HG02943 (cell line): Measurements from ENCODE around the gene UPB1.

Experiments used
- ATAC-seq: cut with Tn5 transposase; IDR thresholded peaks from one replicate; pipeline ENCODE4 v1.9.1; 2021; ENCODE audit warnings: mild to moderate bottlenecking, low read depth, moderate library complexity; ENCODE audit not compliant: unreplicated experiment

Gene UPB1

GRCh38 chr22:24494528-24495364 is at the start of gene UPB1:
Gene UPB1 (plus strand): TSS chr22:24495332. CDS start chr22:24495404, 72 bp downstream.
- ATAC-seq = no peak

- ATAC-seq = no peak
Observed at GRCh38 chr22:24445481-24446259, 49.5 kb upstream of the UPB1 start.

DNA sequence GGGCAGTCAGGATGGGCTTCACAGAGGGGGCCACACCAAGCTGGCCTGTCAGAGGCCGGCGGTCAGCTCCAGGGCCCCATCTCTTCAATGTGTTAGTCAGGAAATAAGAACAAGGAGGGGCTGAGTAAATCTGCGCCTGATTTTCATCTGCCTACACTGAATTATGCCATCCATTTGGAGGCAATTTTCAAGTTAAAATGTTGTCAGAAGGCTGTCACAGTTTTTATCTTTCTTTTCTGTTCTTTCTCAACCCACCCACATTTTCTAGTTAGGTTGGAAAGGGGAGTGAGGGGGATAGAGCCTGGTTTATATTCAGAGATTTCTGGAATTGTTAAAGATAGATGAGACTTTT is 48.9 kb upstream of the UPB1 start:
- ATAC-seq = no peak

DNA sequence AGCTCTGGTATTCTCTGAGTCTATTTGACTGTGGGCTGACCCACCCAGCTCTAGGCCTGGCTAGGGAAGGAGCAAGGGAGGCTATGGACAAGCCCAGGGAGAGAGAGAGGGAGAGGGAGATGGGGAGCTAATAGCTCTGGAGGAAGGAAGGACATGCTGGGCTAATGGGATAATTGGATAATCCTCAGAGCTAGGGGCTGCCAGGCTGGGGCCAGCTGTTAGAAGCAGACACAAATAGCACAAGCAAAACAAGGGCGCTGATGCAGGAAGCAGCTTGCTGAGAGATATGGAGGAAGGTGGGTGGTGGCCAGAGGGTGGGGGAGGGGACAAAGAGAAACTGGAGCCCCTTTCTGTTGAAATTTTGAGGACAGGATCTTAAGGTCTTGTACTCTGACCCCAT is 44.5 kb upstream of the UPB1 start:
- no peak for ATAC-seq

DNA sequence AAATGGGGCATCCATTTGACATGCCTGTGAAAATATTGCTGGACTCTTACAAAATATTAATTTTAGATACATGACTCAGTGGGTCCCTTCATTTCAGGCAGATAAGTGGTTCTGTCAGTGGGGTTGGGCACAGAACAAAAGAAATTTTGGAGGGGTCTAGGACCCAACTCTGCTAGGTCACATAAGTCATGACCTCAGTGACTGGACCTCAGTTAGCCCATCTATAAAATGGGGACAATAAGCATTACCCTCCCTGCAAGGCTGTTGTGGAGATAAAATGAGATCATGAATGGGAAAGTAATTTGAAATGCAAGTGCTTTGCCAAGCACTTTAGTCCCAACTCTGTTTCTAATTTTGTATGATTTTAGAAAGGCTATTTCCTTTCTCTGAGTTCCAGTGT is 44.0 kb upstream of the UPB1 start:
- ATAC-seq = no peak

GRCh38 chr22:24453853-24454252 is 41.3 kb upstream of the UPB1 start:
- ATAC-seq = no peak

DNA sequence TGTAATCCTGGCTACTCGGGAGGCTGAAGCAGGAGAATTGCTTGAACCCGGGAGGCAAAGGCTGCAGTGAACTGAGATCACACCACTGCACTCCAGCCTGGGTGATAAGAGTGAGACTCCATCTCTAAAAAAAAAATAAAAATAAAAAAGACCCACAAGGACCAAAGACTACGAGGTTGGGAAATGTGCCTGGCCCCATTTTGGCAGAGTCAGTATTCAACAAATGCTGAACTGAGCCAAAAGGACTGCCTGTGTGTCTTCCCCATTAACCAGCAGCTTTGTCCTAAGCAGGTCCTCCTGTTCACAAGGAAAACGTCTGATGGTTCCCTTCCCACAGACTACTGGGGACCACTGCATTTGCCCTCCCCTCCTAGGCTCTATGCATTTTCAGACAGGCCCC is 40.1 kb upstream of the UPB1 start:
- ATAC-seq = no peak

DNA sequence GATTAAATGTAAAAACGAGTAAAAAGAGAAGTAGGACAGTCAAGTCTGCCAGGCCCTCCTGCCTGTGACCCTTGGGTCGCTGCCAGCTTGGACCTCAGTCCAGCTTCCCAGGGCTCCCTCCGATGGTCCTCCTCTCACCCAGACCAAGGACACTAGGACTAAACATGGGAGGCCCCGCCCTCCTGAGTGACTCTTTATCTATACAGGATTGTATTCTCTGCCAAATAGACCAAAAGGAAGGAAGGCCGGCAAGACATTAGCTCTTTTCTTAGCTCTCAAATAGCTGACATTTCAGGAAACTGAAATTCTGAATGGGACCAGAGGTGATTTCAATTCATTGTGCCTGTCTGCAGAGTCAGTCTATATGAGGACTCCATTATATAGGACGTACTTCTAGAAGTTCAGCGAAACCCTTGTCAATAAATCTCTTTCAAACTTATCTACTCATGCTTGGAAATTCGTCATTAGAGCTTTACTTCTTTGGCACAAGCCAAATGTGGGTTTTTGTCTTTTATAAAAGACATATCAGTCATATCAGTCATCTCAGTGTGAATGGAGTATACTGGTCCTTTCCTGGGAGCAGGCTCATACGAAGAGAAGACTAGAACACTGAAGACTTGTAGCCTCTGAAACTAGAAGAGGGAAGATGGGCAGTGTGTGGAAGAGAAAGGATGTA is 39.2 kb upstream of the UPB1 start:
- ATAC-seq = no peak

DNA sequence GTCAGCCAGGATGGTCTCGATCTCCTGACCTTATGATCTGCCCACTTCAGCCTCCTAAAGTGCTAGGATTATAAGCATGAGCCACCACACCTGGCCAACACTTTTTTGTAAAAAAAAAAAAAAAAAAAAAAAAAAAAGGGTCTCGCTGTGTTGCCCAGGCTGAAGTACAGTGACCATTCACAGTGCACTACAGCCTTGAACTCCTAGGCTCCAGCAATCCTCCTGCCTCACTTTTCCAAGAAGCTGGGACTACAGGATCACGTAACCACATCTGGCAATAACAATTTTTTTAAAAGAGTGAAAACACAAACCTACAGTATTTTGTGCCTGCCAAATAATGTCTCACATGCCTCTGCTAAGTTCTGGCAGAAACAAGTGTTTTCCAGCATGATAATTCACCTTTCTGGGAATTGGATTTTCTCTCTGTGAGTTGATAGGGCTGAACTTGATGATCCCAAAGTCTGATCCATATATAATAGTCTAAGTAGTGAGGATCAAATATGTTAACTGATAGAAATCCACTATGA is 37.2 kb upstream of the UPB1 start:
- ATAC-seq = no peak

- ATAC-seq = no peak
Observed at GRCh38 chr22:24459911-24460310, 35.2 kb upstream of the UPB1 start.

DNA sequence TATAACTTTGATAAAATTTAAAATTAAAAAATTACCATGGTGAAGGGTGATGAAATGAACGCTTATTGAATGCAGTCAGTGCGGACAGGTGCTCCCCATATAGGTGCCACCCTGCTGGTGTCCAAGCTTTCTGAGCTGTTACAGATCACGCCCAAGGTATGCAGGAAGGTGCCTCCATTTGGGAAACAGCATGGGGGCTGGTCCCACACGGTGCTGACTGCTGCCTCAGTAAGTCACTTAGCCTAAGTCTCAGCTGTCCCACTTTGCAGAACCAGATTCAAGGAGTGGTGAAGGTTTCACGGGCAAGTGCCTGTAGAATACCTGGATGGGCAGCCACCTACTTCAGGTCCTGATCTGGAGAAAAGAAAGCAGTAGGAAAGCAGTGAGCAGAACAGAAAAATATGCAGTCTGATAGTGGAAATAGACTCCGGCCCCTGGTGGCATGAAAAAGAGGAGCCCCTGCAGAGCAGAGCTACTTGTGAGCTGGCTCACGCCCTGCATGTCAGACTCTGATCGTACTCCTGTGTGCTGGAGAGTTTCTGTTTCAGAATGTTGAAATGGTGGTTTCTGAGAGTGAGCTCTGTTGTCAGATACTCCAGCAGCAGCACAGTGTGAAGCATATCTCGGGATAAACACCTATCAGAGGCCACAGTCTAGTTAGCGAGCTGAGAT is 34.6 kb upstream of the UPB1 start:
- ATAC-seq = no peak

GRCh38 chr22:24463071-24463760 is 31.9 kb upstream of the UPB1 start:
- no peak for ATAC-seq

DNA sequence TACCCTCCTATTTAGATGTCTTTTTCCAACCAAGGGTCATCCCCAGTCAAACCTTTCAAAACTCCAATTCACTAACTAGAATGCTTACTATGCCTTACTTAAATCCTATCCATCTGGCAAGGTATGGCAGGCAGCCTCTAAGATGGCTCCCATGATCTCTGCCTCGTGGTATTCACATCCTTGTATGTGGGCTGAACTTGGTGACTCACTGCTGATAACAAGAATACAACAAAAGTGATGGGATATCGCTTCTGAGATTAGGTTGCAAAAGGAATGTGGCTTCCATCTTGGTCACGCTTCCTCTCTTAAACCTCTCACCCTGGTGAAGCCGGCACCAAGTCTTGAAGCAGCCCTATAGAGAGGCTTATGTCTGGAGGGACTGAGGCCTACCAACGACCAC is 29.6 kb upstream of the UPB1 start:
- no peak for ATAC-seq

DNA sequence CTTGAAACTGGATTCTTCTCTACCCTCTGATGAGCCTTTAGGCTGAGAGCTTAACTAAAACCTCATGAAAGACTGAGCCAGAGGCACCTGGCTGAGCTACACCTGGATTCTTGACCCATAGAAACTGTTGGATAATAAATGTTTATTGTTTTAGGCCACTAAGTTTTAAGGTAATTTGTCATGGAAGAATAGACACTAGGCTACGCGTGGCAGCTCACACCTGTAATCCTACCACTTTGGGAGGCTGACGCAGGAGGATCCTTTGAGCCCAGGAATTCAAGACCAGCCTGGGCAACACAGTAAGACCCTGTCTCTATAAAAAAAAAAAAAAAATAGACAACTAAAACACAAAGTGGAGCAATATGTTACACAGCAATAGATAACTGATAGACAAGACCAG is 29.2 kb upstream of the UPB1 start:
- no peak for ATAC-seq

DNA sequence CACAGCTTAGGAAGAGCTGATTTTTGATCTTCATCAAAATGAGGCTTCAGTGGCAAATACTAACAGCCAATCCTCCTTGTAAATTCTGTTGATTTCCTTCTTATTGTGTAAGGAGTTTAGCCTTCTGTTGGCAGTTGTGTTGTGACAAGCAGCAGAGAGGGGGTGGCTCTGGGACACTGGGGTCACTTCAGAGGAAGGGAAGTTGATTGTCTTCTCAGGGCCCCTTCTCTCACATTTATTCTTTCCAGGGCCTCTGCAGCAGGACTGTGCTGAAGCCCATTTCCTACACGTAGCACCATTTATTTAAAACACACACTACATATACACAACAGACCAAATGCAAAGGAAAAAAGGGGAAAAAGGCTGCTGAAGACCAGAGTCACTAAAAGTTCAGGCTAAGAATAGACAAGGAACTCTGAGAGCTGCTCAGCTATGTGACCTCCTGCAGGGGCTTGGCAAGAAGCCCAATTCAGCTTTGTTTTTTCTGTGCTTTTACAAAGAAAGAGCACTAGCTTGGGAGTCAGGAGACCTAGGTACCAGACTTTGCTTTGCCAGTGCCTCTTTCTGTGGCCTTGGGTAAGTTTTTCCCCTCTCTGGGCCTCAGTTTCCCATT is 28.3 kb upstream of the UPB1 start:
- ATAC-seq = no peak

- ATAC-seq = no peak
Observed at GRCh38 chr22:24467340-24467739, 27.8 kb upstream of the UPB1 start.

DNA sequence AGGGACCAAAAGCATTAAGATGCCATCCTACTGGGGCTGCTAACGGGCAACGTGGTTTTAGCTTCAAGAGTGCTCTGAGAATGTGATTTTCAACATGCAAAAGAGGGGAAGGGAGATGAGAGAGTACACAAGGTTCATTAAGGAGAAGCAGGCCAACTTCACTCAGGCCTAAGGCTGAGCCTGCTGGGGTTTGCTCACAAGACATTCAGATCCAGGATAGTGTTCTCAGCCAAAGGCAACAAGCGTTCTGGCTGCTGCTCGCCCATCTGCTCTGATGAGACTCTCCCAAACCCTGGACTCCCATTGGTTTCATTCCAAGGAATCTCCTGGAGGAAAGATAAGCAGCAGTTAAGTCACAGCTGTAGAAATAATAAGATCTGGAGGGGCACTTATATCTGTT is 23.6 kb upstream of the UPB1 start:
- no peak for ATAC-seq

DNA sequence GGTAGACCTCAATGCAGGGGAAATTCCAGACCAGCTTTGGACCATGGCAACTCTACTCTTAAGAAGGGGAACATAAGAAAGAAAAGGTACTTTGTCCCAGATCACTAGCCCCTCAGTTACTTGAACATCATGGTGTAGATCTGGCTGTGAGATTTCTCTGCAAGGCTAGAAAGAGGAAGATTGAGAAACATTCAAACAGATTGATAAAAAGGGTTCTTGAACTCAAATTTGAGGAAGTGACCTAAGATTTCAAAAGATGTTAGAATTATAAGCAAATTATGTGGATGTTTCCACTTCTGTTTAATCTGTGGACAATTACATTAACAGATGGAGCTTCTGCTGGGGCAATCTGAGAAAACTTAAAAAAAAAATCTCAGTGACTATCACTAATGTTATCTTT is 21.8 kb upstream of the UPB1 start:
- ATAC-seq = no peak

DNA sequence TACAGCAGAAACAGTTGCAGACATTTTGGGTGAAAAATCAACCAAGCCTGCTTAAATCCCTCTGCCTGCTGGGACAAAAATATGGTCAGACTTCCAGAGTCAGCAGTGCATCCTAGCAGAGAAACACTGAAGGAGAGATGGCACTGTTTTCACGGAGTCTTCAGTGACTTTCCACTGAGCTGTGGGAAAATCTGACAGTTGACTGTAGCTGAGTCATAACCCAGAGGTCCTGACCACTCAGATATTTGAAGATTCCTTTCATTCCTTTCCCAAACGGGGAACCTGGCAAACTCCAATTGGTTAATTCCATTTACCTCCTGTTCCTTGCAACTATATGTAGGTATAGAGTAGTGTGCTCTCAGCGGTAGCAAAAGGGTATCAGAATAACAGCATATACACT is 20.9 kb upstream of the UPB1 start:
- no peak for ATAC-seq
